Measurements from ENCODE around the gene PLA2G15. TPM values are rescaled to one million over a fixed set of nuclear protein-coding genes. Genes with fewer than 3 reads are reported as not detected.

PLA2G15 gene
- total and polyA plus RNA-seq, 5 donors from 2014 or later: 7.5 to 10.3 (median 9.4) TPM

GRCh38 chr16:68233835-68234187, 11.4 kb upstream of the PLA2G15 start:
- H3K9me3 Mint-ChIP-seq: peaks cover 0 to 2% (median 0%) of the 10 kb centered on the region in 7 donors
- H3K27ac ChIP-seq (ENCODE audit: insufficient read depth, low read length, poor library complexity, severe bottlenecking): peak overlapping the region; percentile 33
- H3K27me3 ChIP-seq (ENCODE audit: control insufficient read depth, insufficient read depth, low read length): no peaks in the 10 kb centered on the region
- H3K4me1 Mint-ChIP-seq: peaks cover 4 to 31% (median 17%) of the 10 kb centered on the region in 4 donors
- H3K27me3 Mint-ChIP-seq: no peaks in the 10 kb centered on the region
- H3K4me3 Mint-ChIP-seq: peak overlapping the region in 1 of 4 donors; percentile 24
- no peaks in the 10 kb centered on the region for H3K9me3 ChIP-seq (ENCODE audit: control insufficient read depth in 2 of 2, low read length in 2 of 2)
- peak overlapping the region in 2 of 3 donors; percentile 5 to 21 for H3K27ac Mint-ChIP-seq
- peaks cover 8% of the 10 kb centered on the region for H3K36me3 Mint-ChIP-seq
- ATAC-seq (ENCODE audit: low read depth in 2 of 2) (no peak), DNase-seq (no peak)
- peaks cover 12% of the 10 kb centered on the region for H3K36me3 ChIP-seq (ENCODE audit: control insufficient read depth, insufficient read depth, low read length)
- H3K4me3 ChIP-seq (ENCODE audit: low read depth, low read length): no peak overlapping the region
- peaks cover 25% of the 10 kb centered on the region for H3K4me1 ChIP-seq (ENCODE audit: control insufficient read depth, insufficient read depth, low read length, poor library complexity, severe bottlenecking)

GRCh38 chr16:68234188-68235107, 10.7 kb upstream of the PLA2G15 start:
- Mint-ChIP-seq H3K4me1 (peaks cover 0 to 30% (median 12%) of the 10 kb centered on the region in 4 donors), H3K4me3 (peak overlapping the region; percentile 52 to 85 (median 68)), H3K9me3 (peaks cover 0 to 2% (median 0%) of the 10 kb centered on the region in 7 donors), H3K27me3 (no peaks in the 10 kb centered on the region), H3K27ac (peak overlapping the region in 2 of 3 donors; percentile 37 to 74), H3K36me3 (peaks cover 5% of the 10 kb centered on the region)
- H3K4me1 ChIP-seq (ENCODE audit: control insufficient read depth, insufficient read depth, low read length, poor library complexity, severe bottlenecking): peaks cover 25% of the 10 kb centered on the region
- no peak for ATAC-seq (ENCODE audit: low read depth in 2 of 2)
- peaks cover 8% of the 10 kb centered on the region for H3K36me3 ChIP-seq (ENCODE audit: control insufficient read depth, insufficient read depth, low read length)
- H3K4me3 ChIP-seq (ENCODE audit: low read depth, low read length): no peak overlapping the region
- H3K9me3 ChIP-seq (ENCODE audit: control insufficient read depth in 2 of 2, low read length in 2 of 2): no peaks in the 10 kb centered on the region
- no peak for DNase-seq
- no peaks in the 10 kb centered on the region for H3K27me3 ChIP-seq (ENCODE audit: control insufficient read depth, insufficient read depth, low read length)
- peak overlapping the region; percentile 33 for H3K27ac ChIP-seq (ENCODE audit: insufficient read depth, low read length, poor library complexity, severe bottlenecking)

GRCh38 chr16:68235108-68235886, 9.9 kb upstream of the PLA2G15 start:
- Histone ChIP-seq H3K27me3 (ENCODE audit: control insufficient read depth, insufficient read depth, low read length) (no peaks in the 10 kb centered on the region), H3K4me1 (ENCODE audit: control insufficient read depth, insufficient read depth, low read length, poor library complexity, severe bottlenecking) (peaks cover 32% of the 10 kb centered on the region), H3K9me3 (ENCODE audit: control insufficient read depth in 2 of 2, low read length in 2 of 2) (no peaks in the 10 kb centered on the region), H3K27ac (ENCODE audit: insufficient read depth, low read length, poor library complexity, severe bottlenecking) (peak overlapping the region; percentile 29), H3K4me3 (ENCODE audit: low read depth, low read length) (no peak overlapping the region), H3K36me3 (ENCODE audit: control insufficient read depth, insufficient read depth, low read length) (peaks cover under 1% of the 10 kb centered on the region)
- Mint-ChIP-seq H3K4me1 (peaks cover 0 to 32% (median 11%) of the 10 kb centered on the region in 4 donors), H3K4me3 (peak overlapping the region; percentile 52 to 73 (median 64)), H3K9me3 (peaks cover 0 to 2% (median 0%) of the 10 kb centered on the region in 7 donors), H3K27me3 (no peaks in the 10 kb centered on the region), H3K36me3 (peaks cover 3% of the 10 kb centered on the region), H3K27ac (peak overlapping the region in 2 of 3 donors; percentile 37 to 74)
- DNase-seq: no peak
- no peak for ATAC-seq (ENCODE audit: low read depth in 2 of 2)

GRCh38 chr16:68235887-68236136, 9.4 kb upstream of the PLA2G15 start, which contains the start of gene ESRP2:
TSS of gene ESRP2 (minus strand) at chr16:68236127. CDS start at chr16:68236045, 82 bp downstream.
- Mint-ChIP-seq H3K27me3 (no peaks in the 10 kb centered on the region), H3K4me3 (peak within 1 kb of the TSS; percentile 96 to 98 (median 96)), H3K9me3 (peaks cover 0 to 2% (median 0%) of the 10 kb centered on the region in 7 donors), H3K36me3 (peaks cover under 1% of the 10 kb centered on the region), H3K27ac (peak within 1 kb of the TSS; percentile 66 to 94 (median 82)), H3K4me1 (peaks cover 0 to 32% (median 11%) of the 10 kb centered on the region in 4 donors)
- Histone ChIP-seq H3K4me1 (ENCODE audit: control insufficient read depth, insufficient read depth, low read length, poor library complexity, severe bottlenecking) (peaks cover 32% of the 10 kb centered on the region), H3K27ac (ENCODE audit: insufficient read depth, low read length, poor library complexity, severe bottlenecking) (peak within 1 kb of the TSS; percentile 66), H3K9me3 (ENCODE audit: control insufficient read depth in 2 of 2, low read length in 2 of 2) (no peaks in the 10 kb centered on the region), H3K27me3 (ENCODE audit: control insufficient read depth, insufficient read depth, low read length) (no peaks in the 10 kb centered on the region), H3K4me3 (ENCODE audit: low read depth, low read length) (peak within 1 kb of the TSS; percentile 37), H3K36me3 (ENCODE audit: control insufficient read depth, insufficient read depth, low read length) (no peaks in the 10 kb centered on the region)
- ATAC-seq (ENCODE audit: low read depth in 2 of 2): no peak
- no peak for DNase-seq

- Mint-ChIP-seq H3K27me3 (no peaks in the 10 kb centered on the region), H3K36me3 (no peaks in the 10 kb centered on the region), H3K27ac (peak overlapping the region; percentile 34 to 94 (median 82)), H3K9me3 (peaks cover 0 to 2% (median 0%) of the 10 kb centered on the region in 7 donors), H3K4me1 (peaks cover 0 to 32% (median 11%) of the 10 kb centered on the region in 4 donors), H3K4me3 (peak overlapping the region; percentile 96 to 98 (median 96))
- Histone ChIP-seq H3K9me3 (ENCODE audit: control insufficient read depth in 2 of 2, low read length in 2 of 2) (no peaks in the 10 kb centered on the region), H3K4me1 (ENCODE audit: control insufficient read depth, insufficient read depth, low read length, poor library complexity, severe bottlenecking) (peaks cover 32% of the 10 kb centered on the region), H3K4me3 (ENCODE audit: low read depth, low read length) (no peak overlapping the region), H3K27ac (ENCODE audit: insufficient read depth, low read length, poor library complexity, severe bottlenecking) (peak overlapping the region; percentile 66), H3K27me3 (ENCODE audit: control insufficient read depth, insufficient read depth, low read length) (no peaks in the 10 kb centered on the region), H3K36me3 (ENCODE audit: control insufficient read depth, insufficient read depth, low read length) (no peaks in the 10 kb centered on the region)
- DNase-seq (peak; percentile 45 to 57 (median 46)), ATAC-seq (ENCODE audit: low read depth in 2 of 2) (peak in 1 of 2 donors; percentile 5)
These were observed 8.9 kb upstream of the PLA2G15 start for GRCh38 chr16:68236137-68236825.

GRCh38 chr16:68236826-68237242, 8.3 kb upstream of the PLA2G15 start:
- Mint-ChIP-seq H3K4me1 (peaks cover 0 to 32% (median 11%) of the 10 kb centered on the region in 4 donors), H3K4me3 (peak overlapping the region; percentile 96 to 98 (median 96)), H3K27ac (peak overlapping the region; percentile 66 to 94 (median 82)), H3K27me3 (no peaks in the 10 kb centered on the region), H3K36me3 (no peaks in the 10 kb centered on the region), H3K9me3 (peaks cover 0 to 2% (median 0%) of the 10 kb centered on the region in 7 donors)
- Histone ChIP-seq H3K27ac (ENCODE audit: insufficient read depth, low read length, poor library complexity, severe bottlenecking) (peak overlapping the region; percentile 66), H3K4me1 (ENCODE audit: control insufficient read depth, insufficient read depth, low read length, poor library complexity, severe bottlenecking) (peaks cover 32% of the 10 kb centered on the region), H3K9me3 (ENCODE audit: control insufficient read depth in 2 of 2, low read length in 2 of 2) (no peaks in the 10 kb centered on the region), H3K36me3 (ENCODE audit: control insufficient read depth, insufficient read depth, low read length) (no peaks in the 10 kb centered on the region), H3K27me3 (ENCODE audit: control insufficient read depth, insufficient read depth, low read length) (no peaks in the 10 kb centered on the region), H3K4me3 (ENCODE audit: low read depth, low read length) (peak overlapping the region; percentile 37)
- ATAC-seq (ENCODE audit: low read depth in 2 of 2) (no peak), DNase-seq (peak in 1 of 3 donors; percentile 18)

Data from CD4-positive, CD25-positive, alpha-beta regulatory T cell (primary cell).